ENCODE data around the gene TNFRSF11A.

TNFRSF11A gene

DNA sequence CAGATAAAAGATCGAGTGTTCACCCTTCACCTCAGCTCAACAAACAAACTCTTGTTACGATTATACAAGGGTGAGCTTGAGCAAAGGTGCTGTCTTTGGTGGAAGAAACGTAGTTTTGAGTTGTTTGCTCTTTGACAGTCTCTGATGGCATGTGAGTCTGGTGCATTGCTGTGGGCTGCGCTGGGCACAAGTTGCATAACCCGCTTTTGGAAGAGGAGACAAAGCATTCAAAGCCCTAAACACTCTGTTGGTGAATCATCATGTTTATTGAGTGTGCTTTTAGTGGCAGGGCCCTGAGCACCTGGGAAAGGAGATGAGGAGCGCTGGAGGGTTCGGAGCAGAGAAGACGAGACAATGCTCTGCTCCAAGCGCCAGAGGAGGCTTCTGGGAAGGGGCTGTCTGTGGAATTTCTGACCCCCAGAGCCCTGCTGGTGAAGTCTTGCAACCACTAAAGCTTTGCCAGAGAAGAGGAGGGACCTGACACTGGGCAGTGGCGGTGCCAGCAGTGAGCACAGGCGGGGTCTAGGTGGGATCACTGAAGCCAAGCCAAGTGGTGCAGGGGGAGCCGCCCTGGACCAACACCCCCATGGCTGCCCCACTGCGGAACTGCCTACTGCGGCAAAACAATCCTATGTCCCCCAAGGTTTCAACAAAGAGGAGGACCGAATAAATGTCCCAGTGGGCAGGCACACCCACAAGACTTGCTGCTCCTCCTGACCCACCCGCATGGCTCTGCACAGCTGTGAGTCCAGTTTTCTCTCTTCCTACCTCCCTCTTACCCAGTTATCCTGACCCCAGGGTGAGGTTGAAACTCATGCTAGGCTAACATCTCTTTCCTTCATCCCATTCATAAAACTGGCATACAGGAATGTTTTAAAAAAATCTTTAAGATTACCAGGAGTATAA, 64.0 kb downstream of the TNFRSF11A start:
- no peaks in the 10 kb centered on the region for H3K27me3 ChIP-seq (ENCODE audit: insufficient read depth, poor library complexity, severe bottlenecking)
- peak overlapping the region; percentile 36 for H3K27ac ChIP-seq (ENCODE audit: poor library complexity, severe bottlenecking)
- H3K4me3 ChIP-seq (ENCODE audit: severe bottlenecking), result no peak overlapping the region
- no peaks in the 10 kb centered on the region for H3K9me3 ChIP-seq (ENCODE audit: severe bottlenecking)
- peak; percentile 96 for ATAC-seq (ENCODE audit: low read depth)
- TF ChIP-seq, protein P1, sequence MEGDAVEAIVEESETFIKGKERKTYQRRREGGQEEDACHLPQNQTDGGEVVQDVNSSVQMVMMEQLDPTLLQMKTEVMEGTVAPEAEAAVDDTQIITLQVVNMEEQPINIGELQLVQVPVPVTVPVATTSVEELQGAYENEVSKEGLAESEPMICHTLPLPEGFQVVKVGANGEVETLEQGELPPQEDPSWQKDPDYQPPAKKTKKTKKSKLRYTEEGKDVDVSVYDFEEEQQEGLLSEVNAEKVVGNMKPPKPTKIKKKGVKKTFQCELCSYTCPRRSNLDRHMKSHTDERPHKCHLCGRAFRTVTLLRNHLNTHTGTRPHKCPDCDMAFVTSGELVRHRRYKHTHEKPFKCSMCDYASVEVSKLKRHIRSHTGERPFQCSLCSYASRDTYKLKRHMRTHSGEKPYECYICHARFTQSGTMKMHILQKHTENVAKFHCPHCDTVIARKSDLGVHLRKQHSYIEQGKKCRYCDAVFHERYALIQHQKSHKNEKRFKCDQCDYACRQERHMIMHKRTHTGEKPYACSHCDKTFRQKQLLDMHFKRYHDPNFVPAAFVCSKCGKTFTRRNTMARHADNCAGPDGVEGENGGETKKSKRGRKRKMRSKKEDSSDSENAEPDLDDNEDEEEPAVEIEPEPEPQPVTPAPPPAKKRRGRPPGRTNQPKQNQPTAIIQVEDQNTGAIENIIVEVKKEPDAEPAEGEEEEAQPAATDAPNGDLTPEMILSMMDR (IDR thresholded peaks at IDR 0.05; ENCODE audit: poor library complexity, severe bottlenecking), result no peak
- H3K36me3 ChIP-seq (ENCODE audit: low read depth), result no peaks in the 10 kb centered on the region
- peaks cover 4% of the 10 kb centered on the region for H3K4me1 ChIP-seq (ENCODE audit: insufficient read depth, poor library complexity, severe bottlenecking)
- no peak for DNase-seq (ENCODE audit: low spot score)

- ATAC-seq (ENCODE audit: low read depth), result no peak
- DNase-seq (ENCODE audit: low spot score), result no peak
- H3K9me3 ChIP-seq (ENCODE audit: severe bottlenecking), result no peaks in the 10 kb centered on the region
- peaks cover 4% of the 10 kb centered on the region for H3K4me1 ChIP-seq (ENCODE audit: insufficient read depth, poor library complexity, severe bottlenecking)
- H3K4me3 ChIP-seq (ENCODE audit: severe bottlenecking), result no peak overlapping the region
- TF ChIP-seq, protein P1 (IDR thresholded peaks at IDR 0.05; ENCODE audit: poor library complexity, severe bottlenecking), result no peak
- H3K27me3 ChIP-seq (ENCODE audit: insufficient read depth, poor library complexity, severe bottlenecking), result no peaks in the 10 kb centered on the region
- no peak overlapping the region for H3K27ac ChIP-seq (ENCODE audit: poor library complexity, severe bottlenecking)
- H3K36me3 ChIP-seq (ENCODE audit: low read depth), result no peaks in the 10 kb centered on the region
These were observed 64.8 kb downstream of the TNFRSF11A start for GRCh38 chr18:62389761-62390481.

GRCh38 chr18:62394006-62394763, 69.1 kb downstream of the TNFRSF11A start:
- Histone ChIP-seq H3K4me3 (ENCODE audit: severe bottlenecking) (no peak overlapping the region), H3K4me1 (ENCODE audit: insufficient read depth, poor library complexity, severe bottlenecking) (no peaks in the 10 kb centered on the region), H3K36me3 (ENCODE audit: low read depth) (no peaks in the 10 kb centered on the region), H3K27ac (ENCODE audit: poor library complexity, severe bottlenecking) (no peak overlapping the region), H3K27me3 (ENCODE audit: insufficient read depth, poor library complexity, severe bottlenecking) (no peaks in the 10 kb centered on the region), H3K9me3 (ENCODE audit: severe bottlenecking) (no peaks in the 10 kb centered on the region)
- TF ChIP-seq, protein P1 (IDR thresholded peaks at IDR 0.05; ENCODE audit: poor library complexity, severe bottlenecking), result no peak
- no peak for ATAC-seq (ENCODE audit: low read depth)
- no peak for DNase-seq (ENCODE audit: low spot score)

GRCh38 chr18:62396381-62396780, 71.3 kb downstream of the TNFRSF11A start:
- TF ChIP-seq, protein P1 (IDR thresholded peaks at IDR 0.05; ENCODE audit: poor library complexity, severe bottlenecking), result no peak
- Histone ChIP-seq H3K27me3 (ENCODE audit: insufficient read depth, poor library complexity, severe bottlenecking) (no peaks in the 10 kb centered on the region), H3K9me3 (ENCODE audit: severe bottlenecking) (no peaks in the 10 kb centered on the region), H3K4me3 (ENCODE audit: severe bottlenecking) (no peak overlapping the region), H3K36me3 (ENCODE audit: low read depth) (no peaks in the 10 kb centered on the region), H3K27ac (ENCODE audit: poor library complexity, severe bottlenecking) (no peak overlapping the region), H3K4me1 (ENCODE audit: insufficient read depth, poor library complexity, severe bottlenecking) (no peaks in the 10 kb centered on the region)
- ATAC-seq (ENCODE audit: low read depth) (no peak), DNase-seq (ENCODE audit: low spot score) (no peak)

Data from RWPE2 (cell line).